SK-N-MC (cell line): ENCODE data around the gene HYOU1.

Source experiments
- EZH2 ChIP-seq: fragments of 200-600 bp; sonication (generic); IDR thresholded peaks from one replicate; pipeline ENCODE4 v1.6.1; 2017; ENCODE audit warnings: antibody characterized with exemption
- FOXP2 ChIP-seq: optimal IDR thresholded peaks from 2 replicates; pipeline ENCODE3; 2011; ENCODE audit warnings: mild to moderate bottlenecking, moderate library complexity; ENCODE audit not compliant: insufficient read depth; ENCODE audit errors: extremely low read length, control extremely low read depth
- POLR2AphosphoS5 ChIP-seq: IDR thresholded peaks from 2 replicates; pipeline ENCODE4 v1.6.1; 2012; ENCODE audit warnings: mild to moderate bottlenecking, low read depth, low read length, borderline replicate concordance

DNA sequence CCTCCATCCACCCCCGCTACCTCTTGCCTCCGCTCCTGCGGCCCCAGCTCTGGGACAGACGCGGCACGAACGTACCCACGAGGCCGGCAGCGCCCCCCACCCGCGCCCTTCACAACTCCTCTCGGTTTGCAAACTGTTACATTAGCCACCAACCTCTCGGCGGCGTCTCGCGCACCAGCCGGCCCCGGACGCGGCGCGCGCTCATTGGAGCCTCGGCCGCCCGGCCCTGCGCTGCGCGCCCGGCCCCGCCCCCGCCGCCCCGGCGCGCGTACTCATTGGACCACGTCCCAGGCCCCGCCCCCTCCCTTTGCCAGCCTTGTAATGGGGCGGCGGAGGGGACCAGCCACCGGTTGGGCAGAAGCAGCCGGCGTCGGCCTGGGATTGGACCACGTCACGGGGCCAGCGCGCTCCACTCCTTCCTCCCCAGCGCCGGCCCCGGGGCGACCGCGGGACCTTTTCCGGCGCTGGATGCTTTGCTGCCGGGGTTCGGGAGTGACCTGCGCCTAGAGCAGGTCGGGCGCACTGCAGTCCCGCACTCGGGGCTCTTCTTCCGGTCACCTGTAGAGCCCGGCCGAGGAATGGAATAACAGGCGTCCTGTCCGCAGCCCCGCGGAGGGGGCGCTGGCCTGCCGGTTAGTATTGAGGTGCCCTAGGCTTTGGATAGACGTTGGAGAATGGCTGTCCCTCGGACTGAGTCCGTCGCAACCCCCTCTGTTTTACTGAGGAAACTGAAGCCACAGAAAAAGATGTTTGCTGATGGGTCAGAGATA, at the start of gene HYOU1:
- TF ChIP-seq EZH2 (no peak), POLR2AphosphoS5 (peak; percentile 80; the same call in 1 of the 2 replicates), FOXP2 (no peak)
